AG04449 (cell line): Measurements from ENCODE around the gene GRK2.

ENCODE experiments used
- CTCF ChIA-PET: fragments of 350-600 bp; formaldehyde crosslinking; extraction: SDS; loops from one replicate; lab custom pipeline; 2021; ENCODE audit warnings: antibody characterized with exemption; lab: Yijun Ruan, JAX
- POLR2A ChIA-PET: fragments of 400-600, 350-600 bp; formaldehyde crosslinking; extraction: SDS; loops from one replicate; lab custom pipeline; 2020; ENCODE audit warnings: antibody characterized with exemption, inconsistent platforms; lab: Yijun Ruan, JAX
- DNase-seq: peaks from one replicate; pipeline ENCODE4 v3.0.0-alpha.2; 2010; ENCODE audit warnings: low read depth, low spot score
- H3K4me3 ChIP-seq: 2 replicates; pipeline ENCODE4 v1.5.1; 2011; ENCODE audit warnings: low read depth, mild to moderate bottlenecking, control low read depth, low read length
- CTCF ChIP-seq: IDR thresholded peaks from one replicate; pipeline ENCODE4 v1.5.1; 2011; ENCODE audit warnings: mild to moderate bottlenecking, moderate library complexity, low read length, control low read depth, inconsistent platforms; ENCODE audit not compliant: insufficient read depth; ENCODE audit errors: missing control alignments

Gene GRK2

DNA sequence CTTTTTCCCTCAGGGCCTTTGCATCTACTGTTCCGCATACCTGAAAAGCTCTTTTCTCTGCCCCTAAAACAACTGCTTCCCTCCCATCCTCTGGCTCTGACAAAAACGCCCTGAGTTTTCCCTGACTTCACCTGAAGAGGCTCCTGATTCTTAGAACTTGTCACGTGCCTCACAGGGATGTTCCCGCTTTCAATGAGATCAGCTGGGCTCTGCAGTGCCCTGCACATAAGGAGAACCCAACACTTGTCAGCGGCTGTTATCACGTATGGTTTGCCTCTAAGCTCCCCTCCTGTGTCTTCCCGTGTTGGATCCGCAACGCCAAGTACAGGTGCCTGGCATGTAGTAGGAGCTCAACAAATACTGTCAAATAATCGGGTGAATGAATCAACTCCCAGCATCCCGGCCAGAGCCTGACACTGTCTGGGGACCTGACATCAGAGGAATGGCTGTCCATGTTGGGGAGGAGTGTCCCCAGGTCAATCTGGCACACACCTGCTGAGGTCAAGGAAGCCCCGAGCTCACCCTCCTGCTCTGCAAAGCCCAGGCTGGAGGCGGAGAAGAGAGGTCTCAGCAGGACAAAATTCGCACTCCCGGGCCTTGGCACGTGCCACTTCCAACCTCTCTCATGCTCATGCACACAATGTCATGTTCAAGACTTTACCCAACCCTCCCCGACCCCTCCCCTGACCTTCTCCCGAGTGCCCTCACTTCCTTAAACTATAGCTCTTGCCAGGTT is 4.2 kb upstream of the GRK2 start:
- CTCF ChIA-PET: interaction anchor here (0.7 to 11.9 kb wide), 43 partner anchors 10 to 239 kb away, joined by 3 to 295 read pairs (median 7); partner anchors contain the start of genes ANKRD13D, CLCF1, POLD4 and PPP1CA
- POLR2A ChIA-PET: interaction anchor here (0.8 to 1.5 kb wide), 5 partner anchors 22 to 140 kb away, joined by 3 to 9 read pairs (median 3); partner anchors contain the start of gene PPP1CA
- no peak overlapping the region for H3K4me3 ChIP-seq
- no peak for TF ChIP-seq CTCF
- no peak for DNase-seq

- H3K4me3 ChIP-seq: no peak overlapping the region
- TF ChIP-seq CTCF: peak; percentile 92
- DNase-seq: no peak
Observed at GRCh38 chr11:67262731-67263675, 3.3 kb upstream of the GRK2 start.

GRCh38 chr11:67264260-67264659 is 2.0 kb upstream of the GRK2 start:
- POLR2A ChIA-PET: no interaction called here
- TF ChIP-seq CTCF: no peak
- H3K4me3 ChIP-seq: no peak overlapping the region
- CTCF ChIA-PET: interaction anchor here (0.6 to 11.9 kb wide), 13 partner anchors 10 to 326 kb away, joined by 3 to 295 read pairs (median 15); partner anchors contain the start of genes ANKRD13D, POLD4 and PPP1CA
- no peak for DNase-seq

More at GRCh38 chr11:67262731-67263675, 3.3 kb upstream of the GRK2 start:
- ChIA-PET CTCF (interaction anchor here (0.6 to 11.9 kb wide), 43 partner anchors 9 to 238 kb away, joined by 3 to 295 read pairs (median 6); partner anchors contain the start of genes ANKRD13D, CLCF1, POLD4 and PPP1CA), POLR2A (interaction anchor here (0.7 to 1.5 kb wide), 4 partner anchors 25 to 116 kb away, joined by 3 to 9 read pairs (median 3); no protein-coding TSS in a partner anchor)

- no peak overlapping the region for H3K4me3 ChIP-seq
- DNase-seq: no peak
- POLR2A ChIA-PET: no interaction called here
- no peak for TF ChIP-seq CTCF
- CTCF ChIA-PET: interaction anchor here (0.8 to 11.9 kb wide), 10 partner anchors 9 to 116 kb away, joined by 3 to 295 read pairs (median 41); partner anchors contain the start of genes ANKRD13D and POLD4
Observed at GRCh38 chr11:67264877-67265632, 1.2 kb upstream of the GRK2 start.

DNA sequence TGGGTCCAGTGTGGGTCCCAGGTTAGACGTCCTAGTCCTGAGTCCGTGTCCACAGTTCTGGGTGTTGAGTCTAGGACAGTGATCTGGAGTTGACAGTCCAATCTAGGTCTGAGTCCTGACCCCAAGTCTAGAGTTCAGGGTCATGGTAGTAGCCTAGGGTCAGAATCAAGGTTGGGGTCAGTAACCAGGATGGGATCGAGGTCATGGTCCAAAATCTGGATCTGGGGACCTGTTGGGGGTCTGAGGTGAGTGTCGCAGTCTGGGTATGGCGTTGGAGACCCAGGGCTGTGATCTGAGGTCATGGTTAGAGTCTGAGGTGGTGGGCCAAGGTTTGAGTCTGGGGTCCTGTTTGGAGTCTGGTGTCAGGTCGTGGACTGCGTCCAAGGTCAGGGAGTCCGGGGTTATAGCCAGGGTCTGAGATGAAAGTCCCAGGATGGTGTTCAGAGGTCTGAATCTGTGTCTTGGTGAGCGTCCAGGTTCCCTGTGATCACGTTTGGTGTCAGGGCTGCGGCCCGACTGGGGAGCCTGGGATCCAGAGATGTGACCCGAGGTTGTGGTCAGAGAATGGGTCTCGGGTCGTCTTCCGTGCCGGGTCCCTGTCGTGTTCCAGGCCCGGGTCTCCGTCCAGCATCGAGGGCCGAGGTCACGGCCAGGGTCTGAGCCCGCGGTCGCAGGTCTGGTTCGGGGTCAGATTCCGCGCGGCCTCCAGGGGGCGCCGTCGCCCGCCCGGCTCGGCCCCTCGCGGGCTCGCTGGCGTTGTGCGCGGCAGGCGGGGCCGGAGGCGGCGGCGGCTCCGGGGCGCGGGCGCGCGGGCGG is 432 bp upstream of the GRK2 start:
- peak overlapping the region; percentile 53 for H3K4me3 ChIP-seq
- ChIA-PET POLR2A (no interaction called here), CTCF (interaction anchor here (0.9 to 11.9 kb wide), 18 partner anchors 8 to 121 kb away, joined by 3 to 295 read pairs (median 9); partner anchors contain the start of genes ANKRD13D and POLD4)
- DNase-seq: no peak
- TF ChIP-seq CTCF: peak; percentile 73
